Natural killer cell treated with Interleukin-12 subunit alpha and Interleukin-12 subunit beta and Interleukin-15 and Interleukin-18, amount 100 ng/mL, for 72 hours (primary cell): ENCODE data around the gene ERVH48-1. TPM values are rescaled to one million over a fixed set of nuclear protein-coding genes. Genes with fewer than 3 reads are reported as not detected.
"Not testable (repeated sequence)": the region's sequence is repeated elsewhere in the genome, so short reads cannot be mapped to it uniquely, and the experiment has no call there.

Experiments
- ATAC-seq, 2 donors: fragments of 150-1000 bp; cut with Tn5 transposase in 1 of 2; sonication (Bioruptor Pico), chemical (Tn5 transposase) in 1 of 2; 2 replicates each; pipeline ENCODE4 v1.10.0; 2021
- DNase-seq: peaks from one replicate; pipeline ENCODE4 v3.0.0; 2022; ENCODE audit warnings: low spot score
- H3K27ac Mint-ChIP-seq, 2 donors: 1 replicate in 1 of 2; 2 replicates in 1 of 2; pipeline ENCODE4 v1.8.0; 2022; ENCODE audit warnings: mixed read lengths in 2 of 2, mild to moderate bottlenecking in 1 of 2, moderate library complexity in 1 of 2
- H3K27me3 Mint-ChIP-seq, 2 donors: 1 replicate in 1 of 2; 2 replicates in 1 of 2; pipeline ENCODE4 v1.8.0; 2022; ENCODE audit warnings: mixed read lengths in 2 of 2
- H3K36me3 Mint-ChIP-seq: one replicate; pipeline ENCODE4 v1.8.0; 2022; ENCODE audit warnings: mixed read lengths
- H3K4me1 Mint-ChIP-seq, 2 donors: 1 replicate in 1 of 2; 2 replicates in 1 of 2; pipeline ENCODE4 v1.8.0; 2022; ENCODE audit warnings: low read depth in 2 of 2, mixed read lengths in 2 of 2, mild to moderate bottlenecking in 1 of 2
- H3K4me3 Mint-ChIP-seq: one replicate; pipeline ENCODE4 v1.8.0; 2022; ENCODE audit warnings: mixed read lengths
- H3K9me3 Mint-ChIP-seq: 2 replicates; pipeline ENCODE4 v1.8.0; 2022; ENCODE audit warnings: mixed read lengths
- total RNA-seq, 2 donors: library from RNA; stranded (reverse); gene quantifications; one replicate each; pipeline ENCODE4 v1.2.3, GENCODE V29; 2022

ERVH48-1 gene
- total RNA-seq, 2 donors from 2014 or later = not detected

DNA sequence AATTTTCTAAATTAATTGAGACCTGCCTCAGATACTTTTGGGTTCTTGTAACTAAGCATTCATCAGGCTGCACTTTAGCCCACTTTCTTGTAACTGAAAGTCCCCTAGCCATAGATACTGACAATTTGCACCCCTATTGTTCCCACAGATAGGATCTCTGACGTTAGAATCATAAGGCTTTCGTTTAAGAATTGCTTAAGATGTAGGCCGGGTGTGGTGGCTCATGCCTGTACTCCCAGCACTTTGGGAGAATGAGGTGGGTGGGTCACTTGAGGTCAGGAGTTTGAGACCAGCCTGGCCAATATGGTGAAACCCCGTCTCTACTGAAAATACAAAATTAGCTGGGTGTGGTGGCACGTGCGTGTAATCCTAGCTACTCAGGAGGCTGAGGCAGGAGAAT is 32.7 kb upstream of the ERVH48-1 start:
- H3K9me3 Mint-ChIP-seq, DNase-seq, H3K27ac Mint-ChIP-seq, H3K4me3 Mint-ChIP-seq, ATAC-seq, H3K36me3 Mint-ChIP-seq, H3K27me3 Mint-ChIP-seq: not testable (repeated sequence)
- peaks cover 4 to 14% of the 10 kb centered on the region in 2 donors for H3K4me1 Mint-ChIP-seq

DNA sequence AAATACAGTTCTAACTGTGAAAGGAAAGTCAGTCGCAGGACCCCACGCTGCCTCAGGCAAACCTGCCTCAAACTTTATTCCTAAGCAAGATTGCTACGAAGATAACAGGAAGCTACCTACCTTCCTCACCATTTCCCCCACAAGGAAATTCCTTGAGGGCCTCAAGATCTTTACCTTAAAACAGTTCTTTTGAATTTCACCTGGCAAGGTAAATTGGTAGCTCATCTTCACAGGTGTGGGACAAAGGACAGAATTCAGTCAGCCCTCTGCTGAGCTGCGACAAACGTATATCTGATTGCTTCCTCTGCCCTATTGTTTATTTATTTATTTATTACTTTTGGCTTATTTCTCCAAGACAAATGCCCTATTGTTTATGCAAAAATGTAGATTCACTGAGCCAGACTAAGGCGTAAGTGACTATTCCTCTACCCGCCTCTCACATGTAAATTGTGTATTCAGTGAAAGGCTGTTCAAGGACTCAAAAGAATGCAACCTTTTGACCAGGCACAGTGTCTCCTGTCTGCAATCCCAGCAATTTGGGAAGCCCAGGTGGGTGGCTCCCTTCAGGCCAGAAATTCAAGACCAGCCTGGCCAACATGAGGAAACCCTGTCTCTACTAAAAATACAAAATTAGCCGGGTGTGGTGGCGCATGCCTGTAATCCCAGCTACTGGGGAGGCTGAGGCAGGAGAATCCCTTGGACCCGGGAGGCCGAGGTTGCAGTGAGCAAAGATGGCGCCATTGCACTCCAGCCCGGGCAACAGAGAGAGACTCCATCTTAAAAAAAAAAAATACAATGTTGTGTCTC is 31.6 kb upstream of the ERVH48-1 start:
- H3K27ac Mint-ChIP-seq = no peak overlapping the region
- no peaks in the 10 kb centered on the region for H3K36me3 Mint-ChIP-seq
- H3K4me3 Mint-ChIP-seq = no peak overlapping the region
- DNase-seq (no peak), ATAC-seq (peak in 1 of 2 donors; percentile 100)
- no peaks in the 10 kb centered on the region for H3K9me3 Mint-ChIP-seq
- no peaks in the 10 kb centered on the region for H3K27me3 Mint-ChIP-seq
- peaks cover 4 to 14% of the 10 kb centered on the region in 2 donors for H3K4me1 Mint-ChIP-seq

DNA sequence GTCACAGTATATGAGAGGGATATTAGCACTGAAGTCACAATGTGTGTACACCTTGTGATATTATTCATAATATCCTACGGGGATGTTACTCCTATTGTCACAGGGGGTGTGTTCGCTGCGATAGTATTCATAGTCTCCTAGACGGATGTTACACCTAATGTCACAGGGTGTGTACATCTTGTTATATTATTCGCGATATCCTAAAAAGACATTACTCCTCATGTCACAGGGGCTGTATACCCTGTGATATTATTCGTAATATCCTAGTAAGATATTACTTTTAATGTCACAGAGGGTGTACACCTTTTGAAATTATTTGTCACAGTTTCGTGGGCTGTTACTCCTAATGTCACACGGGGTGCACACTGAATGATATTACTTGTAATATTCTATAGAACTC is 25.8 kb upstream of the ERVH48-1 start:
- H3K27ac Mint-ChIP-seq, H3K4me1 Mint-ChIP-seq, H3K36me3 Mint-ChIP-seq: not testable (repeated sequence)

DNA sequence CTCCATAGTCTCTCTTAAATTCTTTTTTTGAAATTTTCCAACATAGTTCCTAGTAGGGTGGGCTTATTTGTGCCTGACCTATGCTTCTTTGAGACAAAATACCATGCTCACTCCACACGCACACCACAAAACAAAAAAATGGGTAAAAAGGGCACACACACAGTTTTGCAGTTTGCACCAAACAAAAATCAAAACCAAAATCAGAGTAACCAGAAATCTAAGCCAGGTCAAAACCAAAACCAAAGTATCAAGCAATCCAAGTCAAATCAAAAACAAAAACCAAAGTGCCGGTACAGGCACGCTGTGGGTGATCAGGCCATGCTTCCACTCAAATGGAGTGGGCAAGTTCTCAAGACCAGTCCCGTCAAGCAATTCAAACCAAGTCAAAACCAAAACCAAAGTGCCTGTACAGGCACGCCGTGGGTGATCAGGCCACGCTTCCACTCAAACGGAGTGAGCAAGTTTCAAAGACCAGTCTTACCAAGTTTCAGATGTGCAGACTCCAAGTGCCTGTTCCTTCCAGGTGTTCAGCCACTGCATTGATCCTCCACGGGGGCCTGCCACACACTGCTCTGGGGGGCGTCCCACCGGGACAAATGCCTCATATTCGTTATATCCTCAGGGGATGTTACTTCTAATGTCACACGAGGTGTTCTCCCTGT is 23.8 kb upstream of the ERVH48-1 start:
- not testable (repeated sequence) for H3K4me1 Mint-ChIP-seq, DNase-seq, H3K36me3 Mint-ChIP-seq, H3K27me3 Mint-ChIP-seq, ATAC-seq, H3K9me3 Mint-ChIP-seq, H3K27ac Mint-ChIP-seq, H3K4me3 Mint-ChIP-seq

More for the DNA sequence above, 25.8 kb upstream of the ERVH48-1 start:
- H3K4me3 Mint-ChIP-seq, H3K9me3 Mint-ChIP-seq, H3K27me3 Mint-ChIP-seq, ATAC-seq, DNase-seq: not testable (repeated sequence)

DNA sequence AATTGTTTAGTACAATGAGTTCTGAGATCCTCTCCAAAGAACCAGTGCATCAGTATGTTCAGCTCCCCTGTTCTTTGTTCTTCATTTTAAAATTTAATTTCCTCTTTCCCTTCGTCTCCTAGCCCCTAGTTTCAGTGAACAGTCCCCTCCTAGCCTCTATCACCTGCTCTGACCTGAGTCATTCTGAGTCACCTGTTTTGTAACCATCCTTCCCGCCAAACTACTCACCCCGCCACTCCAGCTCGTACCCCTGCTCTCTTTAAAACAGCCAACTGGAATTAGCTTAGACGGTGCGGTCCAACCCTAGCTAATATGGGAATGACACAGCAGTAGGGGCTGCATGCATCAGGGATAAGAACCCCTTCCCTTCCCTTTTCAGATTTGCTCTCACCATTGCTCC is 16.8 kb upstream of the ERVH48-1 start:
- no peaks in the 10 kb centered on the region for H3K9me3 Mint-ChIP-seq
- ATAC-seq = no peak
- H3K4me3 Mint-ChIP-seq = no peak overlapping the region
- no peaks in the 10 kb centered on the region for H3K36me3 Mint-ChIP-seq
- DNase-seq = no peak
- no peaks in the 10 kb centered on the region for H3K27me3 Mint-ChIP-seq
- no peak overlapping the region for H3K27ac Mint-ChIP-seq
- H3K4me1 Mint-ChIP-seq = peaks cover 0 to 3% of the 10 kb centered on the region in 2 donors

DNA sequence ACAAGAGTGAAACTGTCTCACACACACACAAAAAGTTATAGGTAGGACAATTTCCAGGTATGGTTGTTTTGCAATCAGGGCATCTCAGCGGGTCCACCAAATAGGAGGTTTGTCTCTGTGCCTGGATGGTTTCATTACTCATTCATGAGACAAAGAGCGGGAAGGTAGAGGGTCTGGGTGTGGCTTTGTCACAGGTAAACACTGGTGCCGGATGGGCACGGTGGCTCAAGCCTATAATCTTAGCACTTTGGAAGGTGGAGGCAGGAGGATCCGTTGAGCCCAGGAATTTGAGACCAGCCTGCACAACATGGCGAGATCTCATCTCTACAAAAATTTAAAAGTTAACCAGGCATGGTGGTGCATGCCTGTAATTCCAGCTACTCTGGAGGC is 16.3 kb upstream of the ERVH48-1 start:
- no peaks in the 10 kb centered on the region for H3K27me3 Mint-ChIP-seq
- no peak overlapping the region for H3K27ac Mint-ChIP-seq
- ATAC-seq = no peak
- no peak for DNase-seq
- no peaks in the 10 kb centered on the region for H3K36me3 Mint-ChIP-seq
- H3K9me3 Mint-ChIP-seq = no peaks in the 10 kb centered on the region
- peaks cover 0 to 3% of the 10 kb centered on the region in 2 donors for H3K4me1 Mint-ChIP-seq
- no peak overlapping the region for H3K4me3 Mint-ChIP-seq

DNA sequence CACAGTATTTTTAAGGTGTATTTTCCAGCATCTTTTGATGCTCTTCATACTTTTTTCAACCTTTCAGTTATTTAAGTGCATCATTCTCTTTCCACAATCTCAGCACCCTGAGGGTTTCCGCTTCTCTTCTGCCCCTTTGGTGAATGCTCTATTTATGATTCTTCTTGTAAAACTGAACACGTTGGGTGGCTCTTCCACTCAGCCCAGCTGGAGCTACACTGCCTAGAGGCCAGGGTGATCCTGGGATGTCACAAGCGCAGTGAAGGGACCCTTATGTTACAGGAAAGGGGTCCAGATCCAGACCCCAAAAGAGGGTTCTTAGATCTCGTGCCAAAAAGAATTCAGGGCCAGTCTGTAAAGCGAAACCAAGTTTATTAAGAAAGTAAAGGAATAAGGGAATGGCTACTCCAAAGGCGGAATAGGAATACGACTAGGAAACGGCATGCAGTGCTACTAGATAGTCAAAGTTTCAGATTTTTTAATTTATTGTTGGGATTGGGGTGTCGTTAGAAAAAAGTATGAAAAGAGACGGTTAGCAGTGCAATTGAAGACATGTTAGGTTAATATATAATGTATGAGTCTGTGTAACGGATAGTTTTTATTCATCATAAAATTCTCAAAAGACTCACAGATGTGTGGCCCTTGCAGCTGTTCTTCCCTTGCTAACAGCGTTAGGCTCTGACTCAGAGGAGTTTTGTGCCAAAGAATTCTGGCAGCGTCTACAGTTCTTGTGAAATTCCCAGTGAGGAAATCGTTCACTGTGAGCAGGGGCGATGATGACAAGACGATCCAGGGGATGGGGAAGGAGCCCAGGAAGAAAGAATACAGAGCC is 14.4 kb upstream of the ERVH48-1 start:
- Mint-ChIP-seq H3K27me3 (no peaks in the 10 kb centered on the region), H3K4me3 (no peak overlapping the region), H3K4me1 (peaks cover 0 to 3% of the 10 kb centered on the region in 2 donors), H3K36me3 (no peaks in the 10 kb centered on the region), H3K9me3 (no peaks in the 10 kb centered on the region), H3K27ac (no peak overlapping the region)
- ATAC-seq = no peak
- no peak for DNase-seq

DNA sequence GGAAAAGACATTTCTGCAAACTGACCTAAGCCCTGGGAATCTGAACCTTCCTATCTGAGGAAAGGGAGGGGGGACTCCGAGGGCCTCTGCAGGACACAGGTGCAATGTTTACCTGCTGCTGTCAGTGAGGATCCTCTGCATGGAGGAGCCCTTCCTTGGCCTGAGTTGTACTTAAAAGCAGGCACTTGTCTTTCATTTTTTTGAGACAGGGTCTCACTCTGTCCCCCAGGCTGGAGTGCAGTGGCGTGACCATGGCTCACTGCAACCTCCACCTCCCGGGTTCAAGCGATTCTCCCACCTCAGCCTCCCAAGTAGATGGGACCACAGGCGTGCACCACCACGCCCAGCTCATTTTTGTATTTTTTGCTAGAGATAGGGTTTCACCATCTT is 13.2 kb upstream of the ERVH48-1 start:
- H3K27ac Mint-ChIP-seq, H3K4me3 Mint-ChIP-seq, H3K36me3 Mint-ChIP-seq, H3K27me3 Mint-ChIP-seq, ATAC-seq, DNase-seq, H3K9me3 Mint-ChIP-seq, H3K4me1 Mint-ChIP-seq: not testable (repeated sequence)

DNA sequence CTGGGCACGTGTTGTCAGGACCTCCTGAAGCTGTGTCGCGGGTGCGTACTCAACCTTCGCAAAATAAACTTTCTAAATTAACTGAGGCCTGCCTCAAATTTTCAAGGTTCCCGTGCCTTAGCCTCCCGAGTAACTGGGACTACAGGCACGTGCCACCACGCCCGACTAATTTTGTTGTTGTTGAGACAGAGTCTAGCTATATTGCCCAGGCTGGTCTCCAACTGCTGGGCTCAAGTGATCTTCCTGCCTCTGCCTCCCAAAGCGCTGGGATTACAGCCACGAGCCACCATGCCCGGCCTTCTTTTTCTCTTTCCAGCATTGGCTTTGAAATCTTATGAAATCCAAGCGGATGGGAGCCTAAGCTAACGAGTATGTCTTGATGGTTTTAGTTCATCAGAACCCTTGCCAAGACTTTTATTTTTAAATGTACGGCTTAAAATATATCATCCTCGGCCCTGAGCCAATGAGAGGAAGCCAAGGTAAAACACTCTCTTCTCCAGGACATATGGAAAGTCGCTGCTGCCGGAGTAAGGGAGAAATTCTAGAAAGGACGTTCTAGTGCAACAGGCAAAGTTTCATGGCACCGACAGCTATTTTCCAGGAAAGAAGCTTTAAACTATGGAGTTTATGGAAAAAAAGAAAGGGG is 12.7 kb upstream of the ERVH48-1 start:
- H3K9me3 Mint-ChIP-seq = no peaks in the 10 kb centered on the region
- no peak overlapping the region for H3K4me3 Mint-ChIP-seq
- no peaks in the 10 kb centered on the region for H3K36me3 Mint-ChIP-seq
- H3K27ac Mint-ChIP-seq = no peak overlapping the region
- peaks cover 0 to 3% of the 10 kb centered on the region in 2 donors for H3K4me1 Mint-ChIP-seq
- ATAC-seq (no peak), DNase-seq (no peak)
- H3K27me3 Mint-ChIP-seq = no peaks in the 10 kb centered on the region

DNA sequence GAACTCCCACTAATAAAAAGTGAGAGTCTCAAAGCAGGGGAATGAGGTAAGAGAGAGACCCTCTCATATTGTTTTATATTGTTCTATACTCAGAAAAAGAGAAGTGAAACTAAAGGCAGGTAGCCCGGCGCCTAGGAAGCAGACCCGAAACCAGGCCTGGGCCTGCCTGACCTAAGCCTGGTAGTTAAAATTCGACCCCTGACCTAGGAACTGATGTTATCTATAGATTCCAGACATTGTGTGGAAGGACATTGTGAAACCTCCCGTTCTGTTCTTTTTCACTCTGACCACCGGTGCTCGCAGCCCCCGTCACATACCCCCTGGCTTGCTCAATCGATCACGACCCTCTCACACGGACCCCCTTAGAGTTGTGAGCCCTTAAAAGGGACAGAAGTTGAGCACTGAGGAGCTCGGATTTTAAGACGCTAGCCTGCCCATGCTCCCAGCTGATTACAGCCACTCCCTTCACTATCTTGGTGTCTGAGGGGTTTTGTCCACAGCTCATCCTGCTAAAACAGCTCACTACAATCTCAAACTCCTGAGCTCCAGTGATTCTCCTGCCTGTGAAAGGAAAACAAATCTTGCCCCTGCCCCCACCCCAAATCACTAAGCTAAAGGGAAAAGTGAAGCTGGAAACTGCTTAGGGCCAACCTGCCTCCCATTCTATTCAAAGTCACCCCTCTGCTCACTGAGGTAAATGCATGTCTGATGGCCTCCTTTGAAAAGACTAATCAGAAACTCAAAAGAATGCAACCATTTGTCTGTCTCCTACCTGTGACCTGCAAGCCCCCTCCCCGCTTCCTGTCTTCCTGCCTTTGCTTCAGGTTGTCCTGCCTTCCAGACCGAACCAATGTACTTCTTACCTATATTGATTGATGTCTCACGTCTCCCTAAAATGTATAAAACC is 11.9 kb upstream of the ERVH48-1 start:
- not testable (repeated sequence) for ATAC-seq, H3K27me3 Mint-ChIP-seq, H3K4me3 Mint-ChIP-seq, H3K36me3 Mint-ChIP-seq, DNase-seq, H3K27ac Mint-ChIP-seq, H3K4me1 Mint-ChIP-seq, H3K9me3 Mint-ChIP-seq

DNA sequence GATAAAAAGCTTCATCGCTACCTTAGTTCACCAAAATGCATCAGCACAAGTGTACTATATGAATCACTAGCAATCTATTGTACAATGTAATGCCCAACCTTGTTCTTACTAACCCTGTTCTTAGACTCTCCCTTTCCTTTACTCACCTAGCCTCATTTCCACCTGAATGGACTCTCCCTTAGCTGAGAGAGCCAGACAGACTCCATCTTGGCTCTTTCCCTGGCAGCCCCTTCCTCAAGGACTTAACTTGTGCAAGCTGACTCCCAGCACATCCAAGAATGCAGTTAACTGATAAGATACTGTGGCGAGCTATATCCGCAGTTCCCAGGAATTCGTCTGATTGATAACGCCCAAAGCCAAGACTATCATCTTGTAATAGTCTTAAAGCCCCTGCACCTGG is 10.9 kb upstream of the ERVH48-1 start:
- not testable (repeated sequence) for H3K4me1 Mint-ChIP-seq, ATAC-seq, H3K27me3 Mint-ChIP-seq, H3K9me3 Mint-ChIP-seq, H3K27ac Mint-ChIP-seq, DNase-seq, H3K4me3 Mint-ChIP-seq, H3K36me3 Mint-ChIP-seq

DNA sequence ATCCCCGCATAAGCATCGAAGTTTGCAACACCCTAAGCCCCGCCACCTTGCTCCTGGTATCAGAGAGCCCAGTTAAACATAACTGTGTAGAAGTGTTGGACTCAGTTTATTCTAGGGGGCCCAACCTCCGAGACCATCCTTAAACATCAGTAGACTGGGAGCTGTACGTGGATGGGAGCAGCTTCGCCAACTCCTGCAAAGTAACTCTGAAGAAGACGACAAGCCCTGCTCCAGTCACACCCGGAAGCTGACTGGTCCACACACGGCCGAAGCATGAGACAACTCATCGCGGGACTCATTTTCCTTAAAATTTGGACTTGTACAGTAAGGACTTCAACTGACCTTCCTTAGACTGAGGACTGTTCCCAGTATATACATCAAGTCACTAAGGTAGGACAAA is 8.5 kb upstream of the ERVH48-1 start:
- H3K4me1 Mint-ChIP-seq, H3K27me3 Mint-ChIP-seq, ATAC-seq, H3K4me3 Mint-ChIP-seq, H3K27ac Mint-ChIP-seq, DNase-seq, H3K9me3 Mint-ChIP-seq, H3K36me3 Mint-ChIP-seq: not testable (repeated sequence)
